HepG2 (cell line): Measurements from ENCODE around the gene EHD4. TPM values are rescaled to one million over a fixed set of nuclear protein-coding genes. Genes with fewer than 3 reads are reported as not detected.

Source experiments
- ATAC-seq: fragments of 200-7000 bp; cut with Tn5 transposase; 3 replicates; pipeline ENCODE4 v1.9.1; 2020; ENCODE audit warnings: mild to moderate bottlenecking, moderate library complexity
- BruUV-seq: library from RNA; stranded (reverse); fragments of 400-500 nt; replicated peaks from 2 replicates; lab custom pipeline; 2021; lab: Mats Ljungman, UMichigan
- CTCF ChIA-PET: fragments of 300-600 bp; formaldehyde crosslinking; extraction: SDS; loops from one replicate; lab custom pipeline; 2021; ENCODE audit warnings: low total read pairs, inconsistent platforms, low intra/inter-chr PET ratio; lab: Yijun Ruan, JAX
- POLR2A ChIA-PET: fragments of 350-600 bp; sonication (Branson Sonifier 250); formaldehyde crosslinking; loops from one replicate; lab custom pipeline; 2020; ENCODE audit warnings: antibody characterized with exemption, inconsistent platforms; lab: Yijun Ruan, JAX
- DNase-seq: peaks from one replicate; pipeline ENCODE4 v3.0.0-alpha.2; 2015; ENCODE audit warnings: low spot score
- FAIRE-seq: peaks from 3 replicates; lab custom pipeline; 2011; peaks lifted over from hg19 to GRCh38; lab: Jason Lieb, UNC
- H2AFZ ChIP-seq: one replicate; pipeline ENCODE4 v1.6.1; 2011; ENCODE audit warnings: low read length, inconsistent platforms
- H3K27ac ChIP-seq: fragments of 300-600 bp; 3 replicates; pipeline ENCODE4 v1.8.0; 2011; ENCODE audit warnings: mixed run types, mild to moderate bottlenecking, mixed read lengths, low read length, inconsistent platforms; ENCODE audit not compliant: insufficient read depth; ENCODE audit errors: extremely low read length
- H3K27me3 ChIP-seq, 2 experiments: fragments of 200-600 bp in 1 of 2; 2 replicates in 1 of 2; 3 replicates in 1 of 2; pipeline versions ENCODE4 v1.6.0 to v1.8.0; 2011; ENCODE audit warnings: low read length in 2 of 2, mild to moderate bottlenecking in 2 of 2, moderate library complexity in 2 of 2, inconsistent platforms in 1 of 2; ENCODE audit not compliant: insufficient read depth in 2 of 2, control insufficient read depth in 1 of 2
- H3K36me3 ChIP-seq, 2 experiments: fragments of 200-600 bp in 1 of 2; replicated peaks in 1 of 2; 2 replicates in 1 of 2; 3 replicates in 1 of 2; pipeline versions ENCODE4 v1.5.1 to v1.8.0; 2011; ENCODE audit warnings: low read length in 2 of 2, inconsistent platforms in 1 of 2; ENCODE audit not compliant: insufficient read depth in 2 of 2, control insufficient read depth in 1 of 2
- H3K4me1 ChIP-seq: 2 replicates; pipeline ENCODE4 v1.5.1; 2012; ENCODE audit warnings: low read length, inconsistent platforms; ENCODE audit not compliant: insufficient read depth
- H3K4me2 ChIP-seq: 2 replicates; pipeline ENCODE4 v1.6.0; 2011; ENCODE audit warnings: low read depth, low read length, inconsistent platforms
- H3K4me3 ChIP-seq, 3 experiments: fragments of 200-600 bp in 1 of 3; sonication (generic), shearing (Covaris generic) in 1 of 3; replicated peaks in 1 of 3; 2 replicates each; pipeline ENCODE4 v1.5.1; 2011 to 2016; ENCODE audit warnings: low read length in 3 of 3, inconsistent platforms in 2 of 3, low read depth in 2 of 3, mild to moderate bottlenecking in 2 of 3, control low read depth in 1 of 3, mixed read lengths in 1 of 3; ENCODE audit not compliant: insufficient read depth in 1 of 3
- H3K79me2 ChIP-seq: one replicate; pipeline ENCODE4 v1.6.1; 2011; ENCODE audit warnings: low read length, inconsistent platforms; ENCODE audit not compliant: insufficient read depth
- H3K9ac ChIP-seq: 2 replicates; pipeline ENCODE4 v1.6.0; 2011; ENCODE audit warnings: mild to moderate bottlenecking, low read depth, low read length, inconsistent platforms; ENCODE audit not compliant: insufficient read depth
- H3K9me3 ChIP-seq: 2 replicates; pipeline ENCODE4 v1.5.1; 2012; ENCODE audit warnings: mild to moderate bottlenecking, low read length
- H4K20me1 ChIP-seq: 2 replicates; pipeline ENCODE4 v1.6.0; 2011; ENCODE audit warnings: inconsistent platforms, mild to moderate bottlenecking, low read length, moderate library complexity; ENCODE audit not compliant: insufficient read depth
- CREBL2 ChIP-seq: sonication (generic); formaldehyde crosslinking; IDR thresholded peaks from 2 replicates; pipeline ENCODE4 v1.8.1; 2023; ENCODE audit warnings: missing genetic modification reagents, mild to moderate bottlenecking, borderline replicate concordance
- HNF1A ChIP-seq, 2 experiments: sonication (generic) in 1 of 2; formaldehyde crosslinking in 1 of 2; IDR thresholded peaks; 2 replicates each; pipeline versions ENCODE4 v1.4.0 to v1.6.1; 2016 to 2020; ENCODE audit warnings: borderline replicate concordance in 1 of 2, low read depth in 1 of 2, mild to moderate bottlenecking in 1 of 2, missing genetic modification reagents in 1 of 2
- MXD4 ChIP-seq: IDR thresholded peaks from 2 replicates; pipeline ENCODE4 v1.6.1; 2016; ENCODE audit warnings: mild to moderate bottlenecking, missing biosample characterization, missing genetic modification reagents
- PBX2 ChIP-seq: IDR thresholded peaks from 2 replicates; pipeline ENCODE4 v1.6.1; 2016; ENCODE audit warnings: control low read depth
- PRDM15 ChIP-seq: sonication (generic); formaldehyde crosslinking; IDR thresholded peaks from 2 replicates; pipeline ENCODE4 v1.4.0; 2020; ENCODE audit warnings: missing genetic modification reagents
- TCF7L2 ChIP-seq: IDR thresholded peaks from 2 replicates; pipeline ENCODE4 v1.6.1; 2011; ENCODE audit warnings: mild to moderate bottlenecking, low read depth, low read length, moderate library complexity
- TFDP1 ChIP-seq: IDR thresholded peaks from 2 replicates; pipeline ENCODE4 v1.6.1; 2016; ENCODE audit warnings: missing compliant biosample characterization, missing genetic modification reagents, borderline replicate concordance
- ZNF276 ChIP-seq: sonication (generic); formaldehyde crosslinking; IDR thresholded peaks from 2 replicates; pipeline ENCODE4 v1.4.0; 2020; ENCODE audit warnings: mild to moderate bottlenecking, low read depth, missing genetic modification reagents
- WGBS: methylation state at CpG from one replicate; pipeline ENCODE4 v1.1.6; 2017; ENCODE audit warnings: low lambda C conversion rate; 5-methylcytosine and 5-hydroxymethylcytosine counted together
- in situ Hi-C: cut with HindIII; loops from 2 replicates; pipeline ENCODE4 v1.10.0; 2017; ENCODE audit warnings: low pct_unique_long_range_greater_than_20kb; ENCODE audit not compliant: extremely low pct_ligation_motif_present
- intact Hi-C: fragments of 100-400 bp; cut with micrococcal nuclease; formaldehyde crosslinking; loops from one replicate; pipeline ENCODE4 v1.10.0; 2022; ENCODE audit not compliant: unreplicated experiment
- polyA plus RNA-seq, 8 experiments: library from polyadenylated mRNA; depleted of rRNA in 3 of 8; stranded (reverse) in 7 of 8; unstranded in 1 of 8; fragments of >200 nt; fragmentation: Illumina TruSeq in 4 of 8; extraction: Trizol in 4 of 8; gene quantifications; 2 replicates each; pipeline versions ENCODE4 v1.2.1 to v1.2.3, GENCODE V29; 2011 to 2016; ENCODE audit warnings: low read depth in 4 of 8, missing spikeins in 1 of 8, mixed read lengths in 1 of 8; ENCODE audit not compliant: insufficient read depth in 1 of 8
- total RNA-seq, 5 experiments: library from RNA; depleted of rRNA; stranded (reverse); fragments of >200 nt; fragmentation: Illumina TruSeq; extraction: Trizol; gene quantifications; 2 replicates each; pipeline ENCODE4 v1.2.3, GENCODE V29; 2016; ENCODE audit warnings: low read depth in 1 of 5

EHD4 gene
- total and polyA plus RNA-seq, 2 of the 13 experiments (the other 11 are each of a cell fraction or from before 2014, with no cell fraction given): 3.1 to 4.8 TPM

- Histone ChIP-seq H3K36me3 (no peaks in the 10 kb centered on the region), H3K27me3 (peaks cover 6 to 58% of the 10 kb centered on the region in 2 experiments; a peak in 4 of 5 replicates), H3K4me3 (no peak overlapping the region), H2AFZ (no peak overlapping the region), H4K20me1 (0 out of 2 replicates have a peak, but pooled peaks cover 3% of the 10 kb centered on the region), H3K27ac (no peak overlapping the region), H3K9me3 (no peaks in the 10 kb centered on the region), H3K4me1 (peaks cover 16% of the 10 kb centered on the region), H3K79me2 (no peaks in the 10 kb centered on the region), H3K4me2 (no peak overlapping the region), H3K9ac (no peak overlapping the region)
- ATAC-seq (no peak), FAIRE-seq (no peak), DNase-seq (no peak)
- WGBS: 3% methylated on average over 6 of the region's 7 CpGs
- in situ Hi-C loops (no loop called here), intact Hi-C loops (no loop called here)
- ChIA-PET CTCF (no interaction called here), POLR2A (no interaction called here)
- BruUV-seq: no TSS peak
- TF ChIP-seq TFDP1 (no peak), ZNF276 (no peak), TCF7L2 (no peak), PBX2 (CRISPR knock-in tag) (no peak), MXD4 (CRISPR knock-in tag) (no peak), PRDM15 (CRISPR knock-in tag) (no peak), HNF1A (IDR thresholded peaks at IDR 0.05; ENCODE audit: low read depth) (no peak), HNF1A (CRISPR knock-in tag; IDR thresholded peaks at IDR 0.05; ENCODE audit: borderline replicate concordance) (no peak), CREBL2 (no peak)
These were observed 83.6 kb downstream of the EHD4 start for GRCh38 chr15:41888662-41889253.
